Hepatocyte (in vitro differentiated cells): ENCODE measurements around the gene GPI.

ENCODE experiments used
- CTCF ChIP-seq: fragments of 200-600 bp; sonication (generic); IDR thresholded peaks from 2 replicates; pipeline ENCODE4 v1.5.1; 2016; ENCODE audit warnings: antibody characterized with exemption, mild to moderate bottlenecking; ENCODE audit not compliant: poor library complexity
- EZH2 ChIP-seq: fragments of 200-600 bp; sonication (generic); IDR thresholded peaks from 2 replicates; pipeline ENCODE4 v1.6.1; 2016; ENCODE audit warnings: antibody characterized with exemption, mild to moderate bottlenecking, borderline replicate concordance
- EZH2phosphoT487 ChIP-seq: fragments of 200-600 bp; sonication (generic); IDR thresholded peaks from one replicate; pipeline ENCODE4 v1.6.1; 2018; ENCODE audit warnings: antibody characterized with exemption, mild to moderate bottlenecking, low read depth, moderate library complexity; ENCODE audit not compliant: unreplicated experiment, severe bottlenecking

GRCh38 chr19:34431681-34432402, 66.8 kb downstream of the GPI start:
- TF ChIP-seq CTCF (no peak), EZH2 (no peak), EZH2phosphoT487 (no peak)
